ENCODE data around the gene CD74.

CD74 gene

DNA sequence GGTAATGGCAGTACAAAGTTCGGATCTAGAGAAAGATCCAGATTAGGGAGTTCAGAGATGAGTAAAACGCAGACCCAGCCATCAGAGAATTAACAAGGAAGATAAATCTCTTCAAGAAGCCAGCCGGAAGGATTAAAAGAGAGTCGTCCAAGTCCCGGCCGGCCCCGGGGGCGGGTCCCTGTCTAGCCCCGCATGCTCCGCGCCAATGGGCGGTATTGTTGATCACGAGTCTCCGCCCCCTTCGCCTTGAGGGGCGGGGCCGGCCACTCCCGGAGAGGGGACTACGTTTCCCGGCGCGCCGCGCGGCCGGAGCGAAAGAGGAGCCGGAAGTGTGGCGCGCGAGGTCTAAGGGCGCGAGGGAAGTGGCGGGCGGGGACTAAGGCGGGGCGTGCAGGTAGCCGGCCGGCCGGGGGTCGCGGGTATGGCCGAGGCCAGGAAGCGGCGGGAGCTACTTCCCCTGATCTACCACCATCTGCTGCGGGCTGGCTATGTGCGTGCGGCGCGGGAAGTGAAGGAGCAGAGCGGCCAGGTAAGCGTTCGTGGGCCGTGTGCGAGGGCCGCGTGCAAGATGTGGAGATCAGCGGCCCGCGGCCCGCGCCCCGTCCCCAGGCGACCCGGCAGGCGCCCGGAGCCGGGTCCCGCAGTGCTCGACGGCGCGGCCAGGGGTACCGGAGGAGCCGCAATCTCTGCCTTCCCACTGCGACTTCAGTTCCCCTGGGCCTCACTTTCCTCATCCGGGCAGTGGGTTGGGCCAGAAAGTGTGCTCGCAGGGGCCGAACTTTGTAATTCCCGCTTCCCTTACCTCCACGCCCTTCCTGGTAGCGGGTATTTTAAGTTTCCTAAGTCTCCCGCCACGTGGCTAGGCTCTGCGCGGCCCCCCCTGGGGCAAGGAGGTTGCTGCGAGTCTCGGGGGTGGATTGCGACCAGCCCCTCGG, 55.1 kb downstream of the CD74 start, which contains the start of gene TCOF1:
Gene TCOF1, plus strand, starts transcription at position 372 of the 935 bp plus-strand sequence. Its CDS starts 50 bp downstream, at position 422.
- peak; percentile 94 for DNase-seq

DNA sequence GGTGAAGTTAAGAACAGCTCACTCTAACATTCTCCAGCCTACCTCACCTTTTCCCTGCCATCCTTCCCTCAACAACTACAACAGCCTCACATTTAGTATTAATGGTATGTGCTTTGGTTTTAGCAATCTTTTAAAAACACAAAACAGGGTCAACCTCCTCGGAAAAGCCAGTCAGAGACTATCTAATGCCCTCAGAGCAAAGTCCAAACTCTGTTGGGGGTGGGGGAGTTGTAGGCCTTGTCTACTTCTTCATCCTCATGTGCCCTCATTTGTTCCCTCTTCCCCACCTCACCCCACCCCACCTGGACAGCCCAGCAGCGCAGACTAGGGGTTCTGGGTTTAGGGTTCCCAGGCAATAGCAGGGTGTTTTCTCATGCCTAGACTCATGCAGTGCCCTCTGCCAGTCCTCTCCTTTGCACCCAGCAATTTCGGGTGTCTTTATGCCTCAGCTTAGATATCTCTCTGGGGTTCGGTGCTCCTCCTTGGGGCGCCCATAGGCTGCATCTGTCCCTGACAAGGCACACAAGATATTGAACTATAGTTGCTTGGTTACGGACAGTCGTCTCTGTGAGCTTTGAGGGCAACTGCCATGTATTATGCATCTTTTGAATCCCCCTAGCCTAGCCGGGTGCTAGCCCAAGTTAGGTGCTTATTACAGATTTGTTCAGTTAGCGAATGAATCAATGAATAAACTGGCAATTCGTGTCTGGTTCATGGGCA, 56.0 kb downstream of the CD74 start:
- no peak for DNase-seq

DNA sequence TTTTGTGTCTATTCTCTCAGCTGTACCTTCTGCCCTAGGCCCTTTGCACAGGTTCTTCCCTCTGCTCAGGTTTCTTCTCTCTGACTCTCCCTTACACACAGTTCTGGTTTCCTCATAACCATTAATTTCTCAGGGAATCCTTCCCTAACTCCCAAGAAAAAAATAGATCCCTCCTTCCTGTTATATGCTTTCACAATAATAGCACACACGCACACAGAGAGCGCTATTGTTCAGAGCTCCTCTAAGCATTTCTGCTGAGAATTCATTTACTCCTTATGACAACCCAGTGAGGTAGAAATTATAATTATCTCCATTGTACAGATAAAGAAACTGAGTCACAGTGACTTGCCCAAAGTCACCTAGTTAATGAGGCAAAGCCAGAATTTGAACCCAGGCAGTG, 56.9 kb downstream of the CD74 start:
- no peak for DNase-seq

- DNase-seq: no peak
These were observed 59.6 kb downstream of the CD74 start for GRCh38 chr5:150353032-150353675.

GRCh38 chr5:150352244-150353031, 60.3 kb downstream of the CD74 start:
- DNase-seq: no peak

All from activated CD4-positive, alpha-beta T cell treated with anti-CD3 and anti-CD28 coated beads, Interleukin-2, amount 50 U/mL, for 4 hours (primary cell).